AG08396 (cell line): ENCODE results near the gene NUP160.
A peak's percentile ranks its signal among the peaks of the same experiment; 100 is the strongest.
"Not testable (repeated sequence)": the region's sequence is repeated elsewhere in the genome, so short reads cannot be mapped to it uniquely, and the experiment has no call there.

Experiments
- DNase-seq: peaks from one replicate; pipeline ENCODE4 v3.0.0; 2012; ENCODE audit warnings: low spot score, mixed read lengths

NUP160 gene

DNA sequence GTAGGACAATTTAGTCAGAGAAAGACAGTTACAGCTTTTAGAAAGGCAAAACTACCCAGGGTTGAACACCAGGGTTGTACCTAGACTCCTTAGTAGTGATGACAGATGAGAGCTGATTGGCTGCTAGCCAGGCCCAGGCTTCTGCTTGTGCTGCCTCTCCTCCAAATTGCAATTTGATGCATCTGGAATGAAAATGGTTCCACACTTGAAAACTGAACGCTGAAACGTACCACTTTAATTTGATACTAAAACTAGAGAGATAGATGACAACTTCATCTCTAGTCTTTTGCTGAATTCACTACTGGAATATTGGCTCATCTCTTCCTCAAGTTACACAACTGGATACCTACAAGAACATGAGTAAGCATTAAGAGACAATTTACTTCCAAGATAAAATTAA is 61.8 kb downstream of the NUP160 start:
- DNase-seq = no peak

GRCh38 chr11:47784785-47785381 is 63.3 kb downstream of the NUP160 start:
- no peak for DNase-seq

- no peak for DNase-seq
Measured at GRCh38 chr11:47783087-47783610, 65.0 kb downstream of the NUP160 start.

- DNase-seq = no peak
Measured at GRCh38 chr11:47778878-47779483, 69.2 kb downstream of the NUP160 start.

GRCh38 chr11:47775240-47775869 is 72.8 kb downstream of the NUP160 start:
- no peak for DNase-seq

GRCh38 chr11:47773882-47774281 is 74.3 kb downstream of the NUP160 start:
- no peak for DNase-seq

DNA sequence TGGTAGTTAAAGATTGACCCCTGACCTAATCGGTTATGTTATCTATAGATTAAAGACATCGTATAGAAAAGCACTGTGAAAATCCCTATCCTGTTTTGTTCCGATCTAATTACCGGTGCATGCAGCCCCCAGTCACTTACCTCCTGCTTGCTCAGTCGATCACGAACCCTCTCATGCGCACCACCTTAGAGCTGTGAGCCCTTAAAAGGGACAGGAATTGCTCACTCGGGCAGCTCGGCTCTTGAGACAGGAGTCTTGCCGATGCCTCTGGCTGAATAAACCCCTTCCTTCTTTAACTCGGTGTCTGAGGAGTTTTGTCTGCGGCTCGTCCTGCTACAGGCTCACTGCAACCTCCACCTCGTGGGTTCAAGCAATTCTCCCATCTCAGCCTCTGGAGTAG is 78.6 kb downstream of the NUP160 start:
- not testable (repeated sequence) for DNase-seq

DNA sequence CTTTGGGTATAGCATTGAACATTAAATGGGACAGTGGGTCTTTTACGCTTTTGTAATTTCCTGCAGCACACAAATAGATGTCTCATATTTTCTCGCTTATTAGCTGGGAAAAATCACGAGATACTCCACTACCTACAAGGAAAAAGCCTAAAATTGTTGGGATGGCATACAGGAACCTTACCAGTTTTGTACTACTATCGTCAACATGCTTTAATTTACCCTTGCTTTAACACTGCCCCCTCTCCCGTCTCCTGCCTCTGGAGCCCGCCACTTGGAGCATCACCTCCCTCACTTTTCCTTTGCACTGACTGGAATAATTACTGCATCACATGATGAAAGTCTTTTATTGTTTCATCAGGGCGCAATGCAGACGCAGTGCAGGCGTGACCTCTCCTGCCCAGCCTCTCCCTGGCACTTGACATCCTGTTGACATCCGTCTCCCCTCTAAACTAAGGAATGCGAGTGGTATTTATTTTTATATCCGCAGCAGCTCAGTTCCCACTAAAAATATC is 80.0 kb downstream of the NUP160 start:
- peak; percentile 62 for DNase-seq

DNA sequence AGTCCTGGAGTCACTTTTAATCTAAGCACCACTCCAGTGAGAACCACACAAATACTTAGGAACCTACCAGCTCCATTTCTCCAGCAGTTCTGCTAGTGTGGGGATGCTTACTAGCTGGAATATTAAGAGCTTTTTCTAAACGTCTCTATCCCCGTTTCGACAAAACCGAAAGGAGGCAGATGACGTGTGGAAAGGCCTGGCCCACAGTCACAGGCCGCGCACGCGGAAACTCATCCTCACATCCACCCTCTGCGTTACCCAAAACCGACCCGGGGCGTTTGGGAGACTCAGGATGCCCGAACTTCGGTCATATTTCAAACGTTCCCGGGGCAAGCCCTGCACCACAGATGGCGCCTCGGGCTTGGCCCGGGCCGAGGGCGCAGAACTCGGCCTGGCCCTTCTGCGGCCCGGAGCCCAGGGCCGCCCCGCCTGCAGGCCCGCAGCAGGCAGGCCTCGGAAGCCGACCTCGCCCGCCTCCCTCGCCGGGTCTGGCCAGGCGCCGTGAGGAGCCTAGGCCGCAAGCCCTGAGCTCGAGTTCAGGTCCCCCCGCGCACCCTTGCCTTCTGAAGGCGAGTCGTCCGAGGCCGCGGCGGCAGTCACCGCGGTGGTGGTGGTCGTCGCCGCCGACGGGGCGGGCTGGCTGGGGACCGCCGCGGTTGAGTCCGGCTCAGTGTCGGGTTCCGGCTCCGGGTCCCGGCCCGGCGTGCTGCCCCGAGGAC is 81.5 kb downstream of the NUP160 start:
- peak; percentile 44 for DNase-seq

DNA sequence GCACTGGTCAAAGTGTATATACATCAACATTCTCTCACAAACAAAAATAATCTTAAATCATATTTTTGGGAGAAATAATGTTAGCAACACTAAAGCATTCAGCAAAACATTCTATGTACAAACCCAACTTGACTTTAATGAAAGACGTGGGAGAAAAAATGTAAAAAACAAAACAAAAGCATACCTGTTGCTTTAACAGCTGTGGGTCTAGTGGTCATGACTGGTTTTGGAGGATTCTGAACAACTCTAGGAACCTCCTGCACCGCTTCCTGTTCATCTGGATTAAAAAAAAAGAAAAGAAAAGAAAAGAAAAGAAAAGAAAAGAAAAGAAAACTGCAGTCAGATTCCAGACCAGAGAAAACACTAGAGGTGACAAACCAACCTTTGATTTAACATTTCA is 83.1 kb downstream of the NUP160 start:
- no peak for DNase-seq

GRCh38 chr11:47759291-47759690 is 88.9 kb downstream of the NUP160 start:
- not testable (repeated sequence) for DNase-seq

- no peak for DNase-seq
Measured at GRCh38 chr11:47756208-47756607, 91.9 kb downstream of the NUP160 start.

GRCh38 chr11:47750725-47751124 is 97.4 kb downstream of the NUP160 start:
- no peak for DNase-seq

DNA sequence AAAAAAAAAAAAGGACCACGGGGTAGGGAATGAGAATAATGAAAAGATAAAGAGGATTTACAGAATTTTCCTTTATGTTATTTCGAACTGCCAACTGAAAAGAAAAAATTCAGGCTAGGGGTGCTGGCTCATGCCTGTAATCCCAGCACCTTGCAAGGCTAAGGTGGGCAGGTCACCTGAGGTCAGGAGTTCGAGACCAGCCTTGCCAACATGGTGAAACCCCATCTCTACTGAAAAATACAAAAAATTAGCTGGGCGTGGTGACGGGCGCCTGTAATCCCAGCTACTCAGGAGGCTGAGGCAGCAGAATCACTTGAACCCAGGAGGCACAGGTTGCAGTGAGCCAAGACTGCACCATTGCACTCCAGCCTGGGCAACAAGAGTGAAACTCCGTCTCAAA is 105.7 kb downstream of the NUP160 start:
- not testable (repeated sequence) for DNase-seq

GRCh38 chr11:47737817-47738216 is 110.3 kb downstream of the NUP160 start:
- not testable (repeated sequence) for DNase-seq

GRCh38 chr11:47732271-47732670 is 115.9 kb downstream of the NUP160 start:
- no peak for DNase-seq

DNA sequence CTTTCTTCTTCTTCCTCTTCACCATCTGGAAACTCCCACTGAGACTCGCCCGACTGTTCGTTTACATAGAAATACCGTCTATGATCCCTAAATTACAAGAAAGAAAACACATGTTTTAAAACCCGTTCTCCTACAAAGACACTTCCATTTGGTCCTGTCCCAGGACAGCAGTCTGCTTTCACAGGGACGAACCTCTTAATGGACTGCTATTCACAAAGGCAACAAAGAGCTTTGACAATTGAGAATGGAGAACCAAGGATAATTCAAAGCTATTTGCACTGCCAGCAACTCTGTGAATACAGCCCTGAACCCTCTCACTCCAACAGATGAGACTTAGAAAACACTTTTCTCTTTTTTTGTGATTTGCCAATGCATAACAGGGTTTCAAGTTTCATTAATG is 116.7 kb downstream of the NUP160 start:
- no peak for DNase-seq
